HG02678 (cell line): ENCODE measurements around the gene AGBL3.
"Not testable (repeated sequence)": the region's sequence is repeated elsewhere in the genome, so short reads cannot be mapped to it uniquely, and the experiment has no call there.

Experiments used
- ATAC-seq: cut with Tn5 transposase; IDR thresholded peaks from one replicate; pipeline ENCODE4 v1.9.1; 2021; ENCODE audit warnings: mild to moderate bottlenecking, moderate library complexity; ENCODE audit not compliant: unreplicated experiment

The AGBL3 gene

GRCh38 chr7:135074531-135074930 lies 88.2 kb downstream of the AGBL3 start:
- no peak for ATAC-seq

GRCh38 chr7:135075716-135076115 lies 89.4 kb downstream of the AGBL3 start:
- ATAC-seq = no peak

GRCh38 chr7:135076882-135077281 lies 90.6 kb downstream of the AGBL3 start:
- ATAC-seq = no peak

- ATAC-seq = no peak
Measured at GRCh38 chr7:135077642-135078041, 91.3 kb downstream of the AGBL3 start.

- ATAC-seq = no peak
Measured at GRCh38 chr7:135078051-135078450, 91.7 kb downstream of the AGBL3 start.

GRCh38 chr7:135079068-135079467 lies 92.8 kb downstream of the AGBL3 start:
- no peak for ATAC-seq

- no peak for ATAC-seq
Measured at GRCh38 chr7:135083005-135083404, 96.7 kb downstream of the AGBL3 start.

- ATAC-seq = no peak
Measured at GRCh38 chr7:135088566-135088965, 102.3 kb downstream of the AGBL3 start.

- no peak for ATAC-seq
Measured at GRCh38 chr7:135091717-135092116, 105.4 kb downstream of the AGBL3 start.

- no peak for ATAC-seq
Measured at GRCh38 chr7:135094472-135095237, 108.3 kb downstream of the AGBL3 start.

GRCh38 chr7:135095450-135095849 lies 109.1 kb downstream of the AGBL3 start:
- no peak for ATAC-seq

GRCh38 chr7:135098391-135098790 lies 112.1 kb downstream of the AGBL3 start:
- no peak for ATAC-seq

GRCh38 chr7:135100856-135101255 lies 114.5 kb downstream of the AGBL3 start:
- ATAC-seq = no peak

GRCh38 chr7:135102372-135102771 lies 116.1 kb downstream of the AGBL3 start:
- peak; percentile 86 for ATAC-seq

GRCh38 chr7:135109562-135109961 lies 123.3 kb downstream of the AGBL3 start:
- no peak for ATAC-seq

GRCh38 chr7:135109976-135110375 lies 123.7 kb downstream of the AGBL3 start:
- no peak for ATAC-seq

- ATAC-seq = no peak
Measured at GRCh38 chr7:135111379-135111778, 125.1 kb downstream of the AGBL3 start.

GRCh38 chr7:135114622-135115021 lies 128.3 kb downstream of the AGBL3 start:
- ATAC-seq = no peak

- ATAC-seq = no peak
Measured at GRCh38 chr7:135117096-135117495, 130.8 kb downstream of the AGBL3 start.

- ATAC-seq = no peak
Measured at GRCh38 chr7:135121868-135122267, 135.6 kb downstream of the AGBL3 start.

- ATAC-seq = not testable (repeated sequence)
Measured at GRCh38 chr7:135124631-135125030, 138.3 kb downstream of the AGBL3 start.

- no peak for ATAC-seq
Measured at GRCh38 chr7:135128931-135129330, 142.6 kb downstream of the AGBL3 start.

- no peak for ATAC-seq
Measured at GRCh38 chr7:135129579-135129978, 143.3 kb downstream of the AGBL3 start.
